GM12874 (cell line): ENCODE results near the gene DHRS13.

Experiments used
- CTCF ChIP-seq: IDR thresholded peaks from 2 replicates; pipeline ENCODE4 v1.5.1; 2011; ENCODE audit warnings: low read depth, mild to moderate bottlenecking, control low read depth, low read length, moderate library complexity; ENCODE audit not compliant: insufficient read depth

The DHRS13 gene

GRCh38 chr17:28902819-28903545 lies at the start of gene DHRS13:
Gene DHRS13 (minus strand): TSS chr17:28903079. CDS start chr17:28902944, 135 bp downstream.
- peak; percentile 99 for TF ChIP-seq CTCF

- no peak for TF ChIP-seq CTCF
Measured at GRCh38 chr17:28951991-28952975, 49.4 kb upstream of the DHRS13 start.

- TF ChIP-seq CTCF = no peak
Measured at GRCh38 chr17:28951428-28951990, 48.6 kb upstream of the DHRS13 start, which contains the start of gene PHF12. Gene PHF12 (minus strand): TSS chr17:28951518. CDS start chr17:28950960, 558 bp downstream.

- TF ChIP-seq CTCF = no peak
Measured at GRCh38 chr17:28950752-28951427, 48.0 kb upstream of the DHRS13 start.

- TF ChIP-seq CTCF = no peak
Measured at GRCh38 chr17:28950017-28950751, 47.3 kb upstream of the DHRS13 start.

- no peak for TF ChIP-seq CTCF
Measured at GRCh38 chr17:28949185-28950016, 46.5 kb upstream of the DHRS13 start.
